DOHH2 (cell line): ENCODE measurements around the gene DHRS11.

ENCODE experiments used
- CTCF ChIP-seq: fragments of 200-600 bp; sonication (generic); IDR thresholded peaks from one replicate; pipeline ENCODE4 v1.5.1; 2014; ENCODE audit warnings: antibody characterized with exemption, mild to moderate bottlenecking, low read depth, low read length; ENCODE audit not compliant: poor library complexity, severe bottlenecking
- EZH2phosphoT487 ChIP-seq: fragments of 200-600 bp; sonication (generic); IDR thresholded peaks from 2 replicates; pipeline ENCODE4 v1.6.1; 2017; ENCODE audit warnings: borderline replicate concordance, mild to moderate bottlenecking, antibody characterized with exemption, low read length, moderate library complexity, mixed read lengths

- TF ChIP-seq CTCF (no peak), EZH2phosphoT487 (no peak)
Observed at GRCh38 chr17:36617773-36618172, 26.1 kb downstream of the DHRS11 start.
